Activated CD4-positive, CD25-positive, alpha-beta regulatory T cell treated with anti-CD3 and anti-CD28 coated beads, Interleukin-2, amount 50 U/mL, for 16 hours (primary cell): Measurements from ENCODE around the gene CECR2.

Source experiments
- DNase-seq: peaks from one replicate; pipeline ENCODE4 v3.0.0-alpha.2; 2020; ENCODE audit warnings: low read depth, low spot score

The CECR2 gene

DNA sequence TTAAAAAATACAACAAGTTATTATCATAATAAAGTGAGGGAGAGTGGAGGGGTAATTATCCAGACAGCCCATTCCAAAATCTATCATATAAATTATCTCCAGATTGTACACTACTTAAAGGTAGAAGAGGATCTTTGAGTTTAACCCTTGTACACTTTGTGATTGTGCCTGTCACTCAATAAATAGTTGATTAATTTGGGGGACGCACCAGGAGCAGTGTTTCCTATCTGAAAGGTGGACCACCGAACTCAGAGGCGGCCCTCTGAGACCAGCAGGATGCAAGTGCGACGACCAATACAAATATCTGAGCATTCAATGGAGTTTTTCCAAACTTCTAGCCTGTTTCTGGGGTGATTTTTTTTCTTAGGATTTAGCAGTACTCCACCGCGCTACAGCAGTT is 1.1 kb upstream of the CECR2 start:
- DNase-seq = no peak

DNA sequence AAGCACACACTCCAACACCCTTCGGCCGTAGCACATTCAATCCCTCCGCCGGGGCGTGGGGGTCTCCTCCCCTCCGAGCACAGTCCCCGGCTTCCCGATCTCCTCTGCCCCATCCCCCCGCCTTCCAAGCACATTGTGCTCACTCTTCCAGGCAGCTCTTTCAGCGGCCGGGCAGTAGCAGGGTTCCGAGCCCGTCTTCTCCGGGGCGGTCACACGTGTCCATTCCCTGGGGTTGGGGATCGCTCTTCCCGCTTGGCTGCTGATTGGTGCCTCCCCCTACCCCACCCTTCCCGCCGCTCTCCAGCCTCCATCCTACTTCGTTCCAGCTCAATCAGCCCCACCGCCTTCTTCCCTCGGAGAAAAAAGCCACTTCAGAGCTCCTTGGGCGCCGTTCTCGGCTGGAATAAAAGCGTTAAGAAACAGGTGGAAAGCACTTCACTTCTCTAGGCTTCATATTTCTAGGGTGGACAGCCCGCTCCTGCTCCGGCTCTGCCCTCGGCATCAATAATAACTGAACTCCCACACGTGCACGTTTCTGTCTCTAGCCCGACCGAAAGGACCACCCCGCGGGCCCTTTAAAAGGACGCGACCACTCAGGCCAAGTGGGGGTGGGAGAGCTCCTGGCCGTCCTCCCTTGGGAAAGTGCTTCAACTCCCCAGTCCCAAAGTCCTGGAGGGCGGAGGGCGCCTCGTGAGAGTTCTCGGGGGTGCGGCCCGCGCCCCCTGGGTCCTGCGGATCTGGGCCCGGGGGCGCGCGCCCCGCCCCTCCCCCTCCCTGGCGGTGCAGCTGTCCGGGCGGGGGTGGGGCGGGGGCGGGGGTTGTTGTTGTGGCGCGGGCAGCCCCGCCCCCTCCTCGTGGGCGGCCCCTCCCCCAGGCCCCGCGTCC is 464 bp upstream of the CECR2 start:
- no peak for DNase-seq

DNA sequence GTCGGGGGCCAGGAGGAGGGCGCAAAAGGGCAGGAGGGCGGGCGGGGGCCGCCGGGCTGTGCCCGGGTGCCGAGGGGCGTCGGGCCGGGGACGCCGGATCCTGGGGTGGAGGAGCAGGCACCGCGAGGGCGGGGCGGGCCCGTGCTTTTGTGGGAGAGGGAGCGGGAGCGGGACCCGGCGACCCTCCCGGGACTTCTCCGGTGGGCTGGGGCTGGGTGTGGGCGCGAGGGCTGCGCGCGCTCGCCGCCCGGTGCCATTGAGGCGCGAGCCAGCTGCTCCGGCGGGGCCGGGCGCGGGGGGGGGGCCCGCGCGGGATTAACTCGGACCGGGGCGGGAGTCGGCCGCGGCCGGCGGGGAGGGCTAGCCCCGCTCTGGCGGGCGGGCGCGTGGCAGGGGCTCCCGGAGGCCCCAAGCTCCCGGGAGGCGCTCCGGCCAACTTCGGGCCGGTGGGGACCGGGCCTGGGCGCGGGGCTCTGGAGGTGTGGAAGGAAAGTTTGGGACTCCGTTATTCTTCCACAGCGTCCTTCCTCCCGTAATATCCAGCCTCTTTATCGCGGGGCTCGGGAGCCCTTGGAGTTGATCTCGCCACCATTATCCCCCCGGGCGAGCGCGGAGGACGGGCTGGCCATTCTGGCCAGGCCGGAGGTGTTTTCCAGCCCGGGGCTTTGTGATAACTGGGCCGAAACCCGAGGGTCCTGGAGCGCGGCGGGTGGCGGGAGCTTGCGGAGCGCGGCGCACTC is 936 bp downstream of the CECR2 start:
- DNase-seq = no peak

DNA sequence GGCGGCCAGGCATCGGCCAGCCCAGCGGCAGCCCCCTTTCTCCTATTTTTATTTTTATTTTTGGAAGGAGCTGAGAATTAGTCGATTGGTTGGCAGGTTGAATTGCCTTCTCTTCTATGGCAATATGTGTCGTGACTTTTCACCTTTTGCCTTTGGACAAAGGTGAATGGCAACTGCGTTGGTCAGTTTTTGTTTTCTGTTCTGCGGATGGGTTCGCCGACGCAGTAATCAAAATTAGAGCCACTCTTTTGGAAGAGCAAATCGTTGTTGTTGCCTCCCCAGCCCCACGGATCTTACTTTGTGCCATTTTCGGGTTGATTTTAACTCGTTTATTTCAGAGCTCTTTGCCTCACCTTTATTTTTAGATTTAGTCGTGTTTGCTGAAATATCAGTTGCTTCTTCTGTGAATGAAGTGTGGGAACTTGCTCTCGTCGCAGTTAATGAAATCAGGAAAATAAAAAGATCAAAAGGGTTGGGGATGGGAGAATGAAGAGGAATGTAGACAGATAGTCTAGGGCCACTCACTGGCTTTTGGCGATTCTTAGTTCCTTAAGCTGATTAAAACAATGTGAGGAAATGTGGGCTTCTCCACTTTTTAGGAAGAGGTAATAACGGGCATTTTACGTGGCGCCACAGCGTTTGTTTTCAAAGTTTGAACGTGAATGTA is 1.6 kb downstream of the CECR2 start:
- no peak for DNase-seq

DNA sequence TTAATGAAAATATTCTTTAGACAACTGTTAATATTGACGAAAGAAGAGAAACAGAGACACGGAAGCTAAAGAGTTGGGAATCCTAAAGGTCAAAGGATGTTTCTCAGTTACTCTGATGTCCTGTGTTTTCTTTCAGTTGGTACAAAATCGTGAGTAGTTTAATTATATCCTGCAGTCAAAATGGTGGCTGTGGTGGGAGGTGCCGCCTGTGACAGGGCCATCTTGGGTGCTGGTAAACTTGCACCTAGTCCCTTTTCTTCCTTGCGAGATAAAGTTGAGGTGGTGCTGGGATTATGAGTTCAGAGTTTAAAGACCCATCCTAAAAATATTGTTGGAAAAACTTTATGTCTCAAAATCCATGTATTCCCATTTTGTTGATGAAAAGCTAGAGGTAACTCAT is 2.2 kb downstream of the CECR2 start:
- no peak for DNase-seq

DNA sequence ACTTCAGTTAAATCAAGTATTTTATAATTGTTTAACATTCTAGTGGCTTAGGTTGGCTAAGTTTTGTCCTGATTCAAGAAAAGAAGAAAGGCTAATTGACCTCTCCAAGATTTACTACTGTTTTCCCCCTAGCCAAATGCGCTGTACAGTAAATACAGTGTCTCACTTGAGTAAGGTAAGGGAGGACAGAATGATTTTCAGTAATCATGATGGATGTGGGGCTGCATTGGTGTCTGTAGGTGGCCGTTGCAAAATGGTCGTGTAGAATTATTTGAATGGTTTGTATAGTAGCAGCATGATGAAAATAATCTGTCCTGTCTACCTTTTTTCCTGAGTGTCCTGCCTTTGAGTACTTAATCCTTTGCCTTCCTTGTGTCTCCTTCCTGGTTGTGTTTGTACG is 4.6 kb downstream of the CECR2 start:
- DNase-seq = no peak

DNA sequence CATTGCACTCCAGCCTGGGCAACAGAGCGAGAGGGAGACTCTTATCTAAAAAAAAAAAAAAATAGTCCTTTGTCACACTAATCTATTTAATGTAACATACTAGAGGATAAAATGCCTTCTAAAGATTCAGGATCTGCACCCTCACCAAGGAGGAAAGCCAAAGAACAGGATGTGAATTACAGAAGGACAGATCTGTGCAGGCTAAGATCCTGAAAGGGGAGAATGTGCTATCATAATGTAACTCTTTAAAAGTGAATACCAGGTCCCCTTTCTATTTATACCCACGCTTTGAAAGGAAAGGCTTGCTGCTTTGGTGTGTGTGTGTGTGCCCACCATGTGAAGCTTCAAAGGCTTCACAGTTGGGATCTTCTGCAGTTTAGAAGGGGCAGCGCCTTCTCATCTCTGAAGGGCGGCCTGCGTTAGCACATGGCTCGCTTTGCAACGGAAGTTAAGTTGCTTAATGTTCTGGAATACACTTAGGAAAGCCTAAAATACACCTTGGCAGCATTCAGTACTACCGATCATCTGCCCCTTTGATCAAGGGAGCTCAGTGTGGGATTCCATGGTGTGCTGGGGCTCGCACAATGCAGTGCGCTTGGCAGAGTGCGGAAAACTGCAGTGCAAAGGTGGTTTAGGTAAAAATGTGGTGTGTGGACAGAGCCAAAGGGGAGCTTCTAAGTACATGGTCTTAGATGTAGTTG is 6.8 kb downstream of the CECR2 start:
- no peak for DNase-seq

DNA sequence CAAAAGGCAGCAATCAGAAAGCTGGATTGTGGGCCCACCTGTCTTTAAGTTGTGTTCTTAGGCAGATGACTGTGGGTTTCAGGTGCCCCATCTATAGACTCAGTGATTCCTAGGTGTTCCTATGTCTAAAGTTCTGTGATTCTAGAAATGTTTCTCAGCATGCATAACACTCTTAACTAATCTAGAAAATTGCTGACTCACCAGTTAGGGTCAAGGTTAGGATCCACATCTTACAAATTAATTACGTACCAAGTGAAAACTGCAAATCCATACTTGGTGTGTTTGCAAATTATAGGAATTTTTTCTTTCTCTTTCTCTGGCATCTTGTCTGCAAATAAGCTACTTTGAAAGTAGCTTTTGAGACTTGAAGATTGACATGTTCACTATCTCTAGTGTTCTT is 7.7 kb downstream of the CECR2 start:
- DNase-seq = no peak

DNA sequence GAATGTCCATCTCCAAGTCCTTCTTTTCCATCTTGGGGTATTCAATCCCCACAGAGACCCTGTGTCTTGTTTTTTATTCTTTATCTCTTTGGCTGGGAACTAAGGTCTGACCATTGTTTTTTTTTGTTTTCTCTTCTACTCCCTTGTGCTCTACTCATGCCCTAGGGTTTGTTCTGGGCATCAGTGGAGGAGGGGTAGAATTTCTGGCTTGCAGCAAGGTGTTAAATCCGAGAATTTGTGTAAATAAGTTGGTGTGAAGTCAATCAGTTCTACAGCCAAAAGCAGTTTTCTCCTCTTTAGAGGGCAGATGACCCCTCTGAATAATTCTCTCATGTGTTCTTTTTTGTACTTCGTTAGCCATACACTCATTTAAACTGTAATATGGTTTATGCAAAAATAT is 10.7 kb downstream of the CECR2 start:
- no peak for DNase-seq

DNA sequence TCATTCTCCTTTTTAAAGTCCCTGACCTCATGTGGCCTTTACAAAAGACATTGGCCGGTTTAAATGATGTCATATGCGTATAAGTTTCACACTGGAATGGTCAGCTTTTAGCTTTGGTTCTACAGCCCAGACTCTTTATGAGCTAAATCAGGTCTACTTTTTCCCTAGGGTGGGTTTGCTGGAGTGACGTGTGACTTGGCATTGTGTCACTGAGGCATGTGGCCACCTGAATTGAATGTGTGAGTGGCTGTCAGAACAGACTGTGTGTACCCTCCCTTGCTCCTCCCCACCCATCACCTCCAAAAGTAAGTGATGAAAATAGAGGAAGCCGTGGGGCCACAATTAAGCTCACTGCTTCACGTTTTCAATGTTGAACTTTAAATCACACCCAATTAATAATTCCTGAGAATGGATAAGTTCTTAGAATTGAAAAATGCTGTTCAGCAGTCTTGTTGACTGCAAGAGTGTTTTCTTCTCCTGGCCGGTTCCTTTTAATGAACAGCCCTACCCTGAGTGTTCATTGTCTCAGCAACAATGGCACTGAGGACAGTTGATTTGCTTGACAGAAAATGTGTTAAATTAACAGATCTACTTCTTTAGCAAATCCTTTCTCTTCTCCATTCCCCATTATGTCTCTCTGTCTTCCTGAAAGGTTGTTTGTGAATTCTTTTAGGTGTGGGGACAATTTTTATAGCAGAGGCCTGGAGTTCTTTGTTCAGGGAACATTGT is 11.3 kb downstream of the CECR2 start:
- DNase-seq = no peak

DNA sequence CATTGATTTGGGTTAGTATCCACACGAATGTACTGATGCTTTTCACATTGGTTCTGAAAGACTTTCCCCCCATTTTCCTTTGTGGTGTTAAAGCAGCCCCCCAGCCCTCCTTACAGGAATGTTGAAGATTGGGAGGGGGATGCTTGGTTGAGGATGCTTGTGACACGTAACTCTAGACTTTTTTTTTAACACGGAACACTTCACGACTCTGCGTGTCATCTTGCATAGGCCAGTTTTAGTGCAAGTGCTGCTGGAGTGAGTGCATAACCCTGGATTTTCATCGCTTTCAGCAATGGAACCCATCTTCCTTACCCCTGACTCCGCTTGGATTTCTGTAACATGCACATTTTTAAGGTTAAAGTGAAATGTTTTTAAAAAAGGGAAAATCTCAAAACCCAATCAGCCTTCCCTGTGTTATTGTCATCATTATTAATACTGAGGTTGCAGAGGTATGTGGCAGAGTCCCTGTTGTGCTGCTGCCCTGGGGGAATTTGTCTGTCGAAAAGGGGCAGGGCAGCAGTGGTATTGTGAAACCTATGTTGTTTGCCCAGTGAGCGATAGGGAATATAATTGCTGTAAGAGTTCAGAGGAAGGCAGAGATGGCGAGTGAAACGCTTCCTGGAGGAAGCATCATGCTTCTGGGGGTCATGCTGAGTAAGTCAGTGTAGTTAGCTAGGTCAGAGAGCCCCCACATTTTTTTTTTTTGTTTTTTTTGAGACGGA is 12.1 kb downstream of the CECR2 start:
- no peak for DNase-seq

DNA sequence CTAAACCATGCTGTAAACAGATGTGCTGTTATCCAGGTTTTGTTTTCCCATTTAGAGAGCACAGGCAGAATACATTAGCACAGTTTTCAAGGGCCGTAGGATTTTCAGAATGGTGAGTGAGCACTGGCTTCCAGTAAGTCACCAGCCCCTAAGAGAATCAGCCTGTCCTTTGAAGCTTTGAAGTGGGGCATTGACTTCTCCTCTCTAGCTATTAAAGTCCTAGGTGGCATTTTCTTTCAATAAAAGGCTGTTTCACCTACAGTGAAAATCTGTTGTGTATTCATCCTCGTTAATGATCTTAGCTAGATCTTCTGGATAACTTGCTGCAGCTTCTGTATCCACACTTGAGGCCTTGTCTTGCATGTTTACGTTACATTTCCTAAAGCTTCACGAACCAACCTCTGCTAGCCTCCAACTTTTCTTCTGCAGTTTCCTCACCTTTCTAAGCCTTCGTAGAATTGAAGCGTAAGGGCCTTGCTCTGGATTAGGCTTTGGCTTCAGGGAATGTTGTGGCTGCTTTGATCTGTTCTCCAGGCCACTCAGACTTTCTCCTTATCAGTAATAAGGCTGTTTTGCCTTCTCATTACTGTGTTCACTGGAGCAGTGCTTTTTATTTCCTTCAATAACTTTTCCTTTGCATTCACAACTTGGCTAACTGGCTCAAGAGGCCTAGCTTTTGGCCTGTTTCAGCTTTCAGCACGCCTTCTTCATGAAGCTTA is 15.5 kb downstream of the CECR2 start:
- no peak for DNase-seq

DNA sequence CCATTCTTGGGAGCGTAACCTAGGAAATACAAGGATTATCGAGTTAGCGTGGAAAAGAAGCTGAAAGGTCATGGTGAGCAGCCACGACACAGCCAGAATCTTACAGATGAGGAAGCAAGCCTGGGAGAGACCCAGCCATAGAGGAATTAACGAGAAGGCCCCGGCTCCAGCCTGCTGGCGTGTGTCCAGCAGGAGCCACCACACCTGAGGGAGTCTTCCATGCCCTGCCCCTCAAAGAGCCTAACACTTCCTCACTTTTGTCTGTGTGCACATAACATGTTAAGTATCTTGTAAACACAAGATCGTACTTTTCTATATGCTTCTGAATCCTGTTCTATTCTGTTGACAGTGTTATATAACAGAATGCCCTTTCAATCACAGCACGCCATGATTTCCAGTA is 18.1 kb downstream of the CECR2 start:
- DNase-seq = no peak

DNA sequence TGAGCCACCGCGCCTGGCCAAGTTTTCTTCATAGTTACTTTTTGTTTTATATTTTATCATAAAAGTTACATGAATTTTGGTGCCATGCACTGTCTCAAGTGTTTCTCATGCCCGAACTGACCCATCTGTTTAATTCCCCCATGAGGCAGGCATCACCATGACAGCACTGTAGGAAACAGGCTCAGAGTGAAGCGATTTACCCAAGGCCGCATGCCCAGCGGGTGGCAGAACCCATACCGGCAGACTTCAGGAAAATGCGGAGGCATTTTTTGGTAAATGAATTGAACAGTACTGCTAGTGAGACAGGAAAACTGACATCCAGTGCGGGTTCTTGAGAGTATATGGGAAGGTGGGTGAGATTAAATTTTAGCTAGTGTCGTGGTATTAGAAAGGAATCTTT is 19.0 kb downstream of the CECR2 start:
- no peak for DNase-seq

DNA sequence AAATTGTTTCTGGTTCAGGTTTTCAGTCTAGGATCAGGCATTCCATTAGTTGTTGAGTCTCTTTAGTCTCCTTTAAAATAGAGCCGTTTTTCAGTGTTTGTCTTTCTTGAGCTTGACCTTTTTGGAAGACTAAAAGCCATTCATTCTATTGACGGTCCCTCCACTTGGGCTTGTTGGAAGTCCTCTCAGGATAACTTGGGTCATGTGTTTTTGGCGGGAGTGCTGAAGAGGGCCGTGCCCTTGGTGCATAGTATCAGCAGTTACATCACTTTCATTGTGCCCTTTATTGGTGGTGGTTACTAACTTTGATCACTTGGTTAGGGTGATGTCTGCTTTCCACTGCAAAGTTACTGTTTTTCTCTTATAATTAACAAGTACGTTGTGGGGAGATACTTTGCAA is 20.8 kb downstream of the CECR2 start:
- DNase-seq = no peak

DNA sequence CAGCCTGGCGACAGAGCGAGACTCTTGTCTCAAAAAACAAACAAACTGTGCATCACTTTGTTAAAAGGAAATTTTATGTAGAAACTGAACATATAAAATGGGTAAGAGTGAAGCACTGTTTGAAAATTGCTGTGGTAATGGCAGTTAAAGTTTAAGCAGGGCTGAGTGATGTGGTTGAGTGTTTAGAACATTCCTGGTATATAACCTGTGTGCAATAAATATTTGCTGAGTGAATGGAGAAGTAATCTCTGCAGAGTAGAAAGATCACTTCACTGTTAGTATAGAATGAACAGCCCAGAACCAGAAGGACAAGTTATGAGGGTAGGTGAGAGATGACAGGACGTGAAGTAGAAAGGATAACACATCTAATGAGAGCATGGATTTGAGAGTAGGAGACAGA is 27.3 kb downstream of the CECR2 start:
- no peak for DNase-seq

DNA sequence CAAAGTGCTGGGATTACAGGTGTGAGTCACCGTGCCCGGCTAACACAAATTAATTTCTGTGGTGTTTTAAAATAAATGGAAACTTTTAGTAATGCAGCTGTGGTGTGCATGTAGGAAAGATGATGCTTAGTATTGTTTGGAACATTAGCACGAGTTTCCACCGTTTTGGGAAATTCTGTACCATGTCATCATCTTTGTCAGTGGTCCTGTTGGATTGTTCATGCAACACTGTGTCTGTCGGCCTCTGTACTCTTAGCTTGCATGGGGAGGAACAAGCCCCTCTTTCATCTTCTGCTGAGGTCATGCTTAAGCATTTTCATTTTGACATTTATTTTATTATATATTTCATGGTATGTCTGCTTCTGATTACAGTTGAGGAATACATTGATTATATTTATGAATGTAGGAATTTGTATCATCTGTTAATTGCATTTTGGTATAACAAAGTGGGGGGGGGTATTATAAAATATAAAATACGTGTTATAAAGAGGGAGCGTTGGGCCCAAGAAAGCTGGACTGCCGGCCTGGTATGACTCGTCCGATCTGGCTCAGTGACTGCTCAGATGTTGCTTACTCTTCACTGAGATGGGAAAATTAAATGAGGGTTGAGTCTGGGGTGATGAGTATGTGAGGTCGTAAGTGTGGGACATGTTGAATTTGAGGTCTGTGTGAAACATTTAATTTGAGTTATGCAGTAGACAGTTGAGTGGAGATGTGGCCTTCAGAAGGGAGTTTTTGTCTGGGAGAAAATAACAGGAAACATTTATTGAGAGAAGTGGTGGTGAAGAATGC is 28.7 kb downstream of the CECR2 start:
- no peak for DNase-seq

DNA sequence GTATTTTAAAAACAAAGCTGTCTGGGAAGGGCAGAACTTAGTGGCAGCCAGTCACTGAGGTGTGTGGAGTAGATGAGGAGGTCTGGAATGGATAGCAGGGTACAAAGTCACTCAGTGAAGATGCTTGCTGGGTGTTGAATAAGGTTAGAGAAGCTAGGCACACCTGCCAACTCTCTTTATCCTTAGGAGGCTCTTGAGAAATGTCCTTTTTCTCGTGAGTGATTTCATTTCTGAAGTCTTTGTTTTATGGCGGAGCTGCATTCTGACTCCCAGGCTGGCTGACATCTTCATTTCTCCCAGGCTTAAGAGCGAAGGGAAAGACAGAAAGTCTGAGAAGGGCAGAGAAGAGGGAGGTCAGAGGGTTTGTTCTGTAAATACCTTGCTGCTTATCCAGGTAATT is 31.0 kb downstream of the CECR2 start:
- DNase-seq = no peak

DNA sequence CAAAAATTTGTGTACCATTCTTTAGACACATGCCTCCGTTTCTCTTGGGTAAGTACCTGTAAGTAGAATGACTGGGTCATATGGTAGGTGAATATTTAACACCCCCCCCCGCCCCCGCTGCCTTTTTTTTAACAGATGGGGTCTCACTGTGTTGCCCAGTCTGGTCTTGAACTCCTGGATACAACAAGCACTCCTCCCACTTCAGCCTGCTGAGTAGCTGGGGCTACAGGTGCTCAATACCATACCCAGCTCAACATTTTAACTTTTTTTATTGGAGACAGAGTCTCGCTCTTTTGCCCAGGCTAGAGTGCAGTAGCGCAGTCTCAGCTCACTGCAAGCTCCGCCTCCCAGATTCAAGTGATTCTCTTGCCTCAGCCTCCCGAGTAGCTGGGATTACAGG is 32.5 kb downstream of the CECR2 start:
- DNase-seq = no peak
